K562 (cell line): ENCODE measurements around the gene DGAT2L6. TPM values are rescaled to one million over a fixed set of nuclear protein-coding genes. Genes with fewer than 3 reads are reported as not detected.

Source experiments
- CBFA2T2 ChIP-seq: fragments of 450-650 bp; conservative IDR thresholded peaks from 2 replicates; pipeline ENCODE4 v1.6.1; 2017; ENCODE audit warnings: mild to moderate bottlenecking
- DMBX1 ChIP-seq: fragments of 250-450 bp; sonication (Bioruptor Pico); IDR thresholded peaks from 2 replicates; pipeline ENCODE4 v1.8.0; 2022; ENCODE audit warnings: inconsistent platforms, mild to moderate bottlenecking, moderate library complexity, borderline replicate concordance
- ESRRB ChIP-seq: fragments of 250-450 bp; sonication (Bioruptor Pico); IDR thresholded peaks from 2 replicates; pipeline ENCODE4 v1.5.0; 2020; ENCODE audit warnings: mild to moderate bottlenecking, moderate library complexity, borderline replicate concordance
- FOXK2 ChIP-seq, 2 experiments: fragments of 450-650 bp; IDR thresholded peaks in 1 of 2; conservative IDR thresholded peaks in 1 of 2; 2 replicates each; pipeline ENCODE4 v1.6.1; 2016; ENCODE audit warnings: low read depth in 2 of 2, mild to moderate bottlenecking in 1 of 2
- HDAC2 ChIP-seq: fragments of 450-650 bp; IDR thresholded peaks from 2 replicates; pipeline ENCODE4 v1.6.1; 2016; ENCODE audit warnings: mild to moderate bottlenecking
- JUND ChIP-seq, 2 experiments: IDR thresholded peaks; 2 replicates in 1 of 2; 3 replicates in 1 of 2; pipeline ENCODE4 v1.6.1; 2011; ENCODE audit warnings: borderline replicate concordance in 2 of 2, low read depth in 2 of 2, low read length in 2 of 2, improper control_type of control experiment in 1 of 2, missing biosample characterization in 1 of 2, missing genetic modification characterization in 1 of 2, missing genetic modification reagents in 1 of 2
- KDM4B ChIP-seq, 2 experiments: fragments of 450-650 bp in 1 of 2; sonication (generic) in 1 of 2; IDR thresholded peaks; 2 replicates each; pipeline ENCODE4 v1.6.1; 2016 to 2017; ENCODE audit warnings: borderline replicate concordance in 2 of 2, antibody characterized with exemption in 1 of 2, low read depth in 1 of 2, mild to moderate bottlenecking in 1 of 2
- MBD2 ChIP-seq: sonication (generic); IDR thresholded peaks from 2 replicates; pipeline ENCODE4 v1.6.1; 2016; ENCODE audit warnings: low read depth, borderline replicate concordance
- MLLT1 ChIP-seq, 2 experiments: fragments of 450-650 bp; IDR thresholded peaks; 2 replicates each; pipeline ENCODE4 v1.6.1; 2016
- NELFE ChIP-seq: IDR thresholded peaks from 2 replicates; pipeline ENCODE4 v1.6.1; 2011; ENCODE audit warnings: mild to moderate bottlenecking; ENCODE audit not compliant: insufficient read depth, insufficient read length
- PBX2 ChIP-seq, 2 experiments: IDR thresholded peaks in 1 of 2; conservative IDR thresholded peaks in 1 of 2; 2 replicates each; pipeline ENCODE4 v1.6.1; 2016; ENCODE audit warnings: low read depth in 2 of 2, mild to moderate bottlenecking in 1 of 2, missing compliant biosample characterization in 1 of 2, missing genetic modification characterization in 1 of 2, moderate library complexity in 1 of 2
- PKNOX1 ChIP-seq: fragments of 450-650 bp; IDR thresholded peaks from 2 replicates; pipeline ENCODE4 v1.6.1; 2016
- PPARD ChIP-seq: fragments of 250-450 bp; sonication (Bioruptor Pico); IDR thresholded peaks from 2 replicates; pipeline ENCODE4 v1.8.0; 2022; ENCODE audit warnings: inconsistent platforms, mild to moderate bottlenecking, moderate library complexity
- ZBTB8A ChIP-seq: fragments of 450-650 bp; IDR thresholded peaks from 2 replicates; pipeline ENCODE4 v1.6.1; 2018; ENCODE audit warnings: mild to moderate bottlenecking, moderate library complexity; ENCODE audit not compliant: partially characterized antibody
- ZC3H11A ChIP-seq: IDR thresholded peaks from 2 replicates; pipeline ENCODE4 v1.6.1; 2012; ENCODE audit warnings: low read depth, low read length, improper control_type of control experiment
- ZFX ChIP-seq: sonication (generic); formaldehyde crosslinking; IDR thresholded peaks from 2 replicates; pipeline ENCODE4 v1.8.0; 2022; ENCODE audit warnings: mild to moderate bottlenecking, missing genetic modification reagents, moderate library complexity
- ZNF347 ChIP-seq: fragments of 450-650 bp; formaldehyde crosslinking; IDR thresholded peaks from 2 replicates; pipeline ENCODE4 v1.4.0; 2020; ENCODE audit warnings: low read depth, mild to moderate bottlenecking, moderate library complexity
- ZNF395 ChIP-seq: fragments of 200-800 bp; sonication (Bioruptor generic); IDR thresholded peaks from 2 replicates; pipeline ENCODE4 v1.6.1; 2017; ENCODE audit warnings: missing genetic modification characterization, missing compliant biosample characterization
- polyA plus RNA-seq, 8 experiments: library from polyadenylated mRNA; depleted of rRNA in 4 of 8; stranded (reverse) in 5 of 8; unstranded in 3 of 8; fragments of >200 nt; fragmentation: Nextera tagmentation in 2 of 8; fragmentation: Illumina TruSeq in 1 of 8; extraction: Ambion mirVana in 2 of 8; extraction: Trizol in 1 of 8; gene quantifications; 2 replicates each; pipeline versions ENCODE4 v1.2.1 to v1.2.3, GENCODE V29; 2011 to 2014; ENCODE audit warnings: inconsistent platforms in 1 of 8, missing spikeins in 1 of 8
- total RNA-seq, 7 experiments: library from RNA; depleted of rRNA in 6 of 7; stranded (reverse); fragments of >200 nt in 6 of 7; fragmentation: Illumina TruSeq in 2 of 7; extraction: Trizol in 2 of 7; gene quantifications; 2 replicates each; pipeline versions ENCODE4 v1.2.1 to v1.2.3, GENCODE V29; 2011 to 2021; ENCODE audit warnings: low replicate concordance in 1 of 7

DGAT2L6 gene
- total and polyA plus RNA-seq, 9 of the 15 experiments (the other 6 are each of a cell fraction or from before 2014, with no cell fraction given), result not detected

- no peak for TF ChIP-seq JUND (IDR thresholded peaks at IDR 0.05; ENCODE audit: borderline replicate concordance, low read depth, low read length)
- TF ChIP-seq JUND (tag; IDR thresholded peaks at IDR 0.05; ENCODE audit: borderline replicate concordance, low read depth, low read length), result no peak
- TF ChIP-seq ZNF347 (CRISPR knock-in tag), result no peak
- no peak for TF ChIP-seq CBFA2T2
- peak; percentile 48; the same call in 1 of the 2 replicates for TF ChIP-seq PKNOX1
- TF ChIP-seq MLLT1 (IDR thresholded peaks at IDR 0.05), result peak in 1 of 2 experiments; percentile 67; a peak in 1 of 4 replicates
- 0 out of 2 replicates have a peak, but pooled peaks have one; percentile 33 for TF ChIP-seq ZNF395 (CRISPR knock-in tag)
- no peak for TF ChIP-seq PBX2 (CRISPR knock-in tag; IDR thresholded peaks at IDR 0.05; ENCODE audit: low read depth)
- TF ChIP-seq PBX2 (tag; conservative IDR thresholded peaks at IDR 0.05; ENCODE audit: low read depth), result no peak
- peak in 1 of 2 experiments; percentile 39; a peak in 1 of 4 replicates for TF ChIP-seq KDM4B (IDR thresholded peaks at IDR 0.05; ENCODE audit: borderline replicate concordance in 2 of 2, low read depth in 1 of 2)
- TF ChIP-seq ZFX (CRISPR knock-in tag), result peak; percentile 36; the same call in 1 of the 2 replicates
- TF ChIP-seq FOXK2 (conservative IDR thresholded peaks at IDR 0.05 in 1 of 2, IDR thresholded peaks at IDR 0.05 in 1 of 2; ENCODE audit: low read depth in 2 of 2), result no peak
- no peak for TF ChIP-seq ESRRB (CRISPR knock-in tag)
- TF ChIP-seq ZC3H11A, result no peak
- TF ChIP-seq ZBTB8A, result no peak
- TF ChIP-seq HDAC2, result 0 out of 2 replicates have a peak, but pooled peaks have one; percentile 52
- TF ChIP-seq MBD2, result 0 out of 2 replicates have a peak, but pooled peaks have one; percentile 30
- TF ChIP-seq PPARD, result no peak
- TF ChIP-seq DMBX1 (CRISPR knock-in tag), result no peak
- TF ChIP-seq NELFE, result no peak
These were observed 43.8 kb upstream of the DGAT2L6 start, which contains the start of gene IGBP1 (continued) for GRCh38 chrX:70133303-70134115.
